ENCODE results near the gene TSEN15.
"Not testable (repeated sequence)": the region's sequence is repeated elsewhere in the genome, so short reads cannot be mapped to it uniquely, and the experiment has no call there.

Gene TSEN15

DNA sequence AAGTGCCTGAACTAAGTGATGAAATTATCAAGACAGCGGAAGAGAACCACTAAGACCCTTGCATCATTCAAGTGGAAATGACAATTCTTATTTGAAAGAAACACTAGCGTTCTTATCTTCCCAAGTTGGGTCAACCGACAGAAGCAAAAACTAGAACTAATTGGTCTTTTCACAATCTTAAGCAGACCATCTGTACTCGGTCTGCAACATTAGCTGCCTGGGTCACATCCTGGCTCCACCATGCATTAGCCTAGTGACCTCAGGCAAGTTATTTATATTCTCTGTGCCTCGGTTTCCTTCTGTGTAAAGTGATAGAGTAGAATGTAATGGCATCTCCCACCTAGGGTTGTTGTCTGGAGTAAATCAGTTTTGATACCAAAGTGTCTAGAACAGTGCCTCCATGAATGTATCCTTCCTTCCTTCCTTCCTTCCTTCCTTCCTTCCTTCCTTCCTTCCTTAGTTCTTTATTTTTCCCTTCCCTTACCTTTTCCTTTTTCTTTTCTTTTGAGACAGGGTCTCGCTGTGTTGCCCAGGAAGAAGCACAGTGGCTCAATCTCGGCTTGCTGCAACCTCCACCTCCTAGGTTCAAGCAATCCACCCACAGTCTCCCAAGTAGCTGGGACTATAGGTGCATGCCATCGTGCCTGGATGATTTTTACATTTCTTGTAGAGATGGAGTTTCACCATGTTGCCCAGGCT is 20.0 kb upstream of the TSEN15 start:
- DNase-seq = no peak

GRCh38 chr1:184032306-184032929 is 19.1 kb upstream of the TSEN15 start:
- DNase-seq = no peak

DNA sequence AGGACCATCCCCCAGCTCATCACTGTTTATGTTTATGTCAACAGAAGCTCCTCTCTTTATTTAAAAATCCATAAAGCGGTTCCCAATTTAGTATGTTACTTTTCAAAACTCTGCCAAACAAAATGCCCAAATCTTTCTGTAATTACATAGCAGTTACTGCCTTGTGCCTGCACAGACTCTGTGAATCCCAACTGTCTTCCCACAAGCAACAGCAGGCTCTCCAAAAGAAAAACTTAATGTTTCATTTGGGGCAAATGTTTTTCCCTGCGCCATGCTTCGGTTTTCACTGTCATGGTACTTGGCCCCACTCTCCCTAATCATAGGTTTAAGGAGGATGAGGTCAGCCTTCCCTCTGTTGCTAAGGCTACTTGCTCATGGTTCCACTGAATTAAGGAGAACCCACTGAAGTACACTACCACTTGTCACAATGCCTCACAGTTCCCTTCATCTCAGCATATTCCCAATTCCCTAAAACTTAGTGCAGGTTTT is 18.6 kb upstream of the TSEN15 start:
- no peak for DNase-seq

DNA sequence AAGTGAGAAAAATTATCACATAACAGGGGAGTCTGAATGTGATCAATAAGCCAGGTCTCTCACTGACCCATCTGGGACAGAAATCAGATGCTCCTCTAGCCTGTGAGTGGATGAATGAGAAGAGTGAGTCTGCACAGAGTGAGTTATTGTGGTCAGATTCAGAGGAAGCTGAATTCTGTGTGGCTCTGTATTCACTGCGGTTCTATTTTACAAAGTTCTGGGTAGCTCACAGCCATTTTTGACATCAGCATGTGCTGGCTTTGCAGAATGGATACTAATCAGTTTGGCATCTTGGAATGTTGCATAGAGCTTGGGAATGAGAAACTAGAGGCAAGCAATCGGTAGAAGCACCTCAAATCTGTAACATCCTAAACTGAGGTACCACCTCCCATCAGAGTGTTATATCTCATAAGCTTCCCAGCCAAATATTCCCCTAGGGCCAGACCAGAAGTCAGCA is 17.8 kb upstream of the TSEN15 start:
- no peak for DNase-seq

DNA sequence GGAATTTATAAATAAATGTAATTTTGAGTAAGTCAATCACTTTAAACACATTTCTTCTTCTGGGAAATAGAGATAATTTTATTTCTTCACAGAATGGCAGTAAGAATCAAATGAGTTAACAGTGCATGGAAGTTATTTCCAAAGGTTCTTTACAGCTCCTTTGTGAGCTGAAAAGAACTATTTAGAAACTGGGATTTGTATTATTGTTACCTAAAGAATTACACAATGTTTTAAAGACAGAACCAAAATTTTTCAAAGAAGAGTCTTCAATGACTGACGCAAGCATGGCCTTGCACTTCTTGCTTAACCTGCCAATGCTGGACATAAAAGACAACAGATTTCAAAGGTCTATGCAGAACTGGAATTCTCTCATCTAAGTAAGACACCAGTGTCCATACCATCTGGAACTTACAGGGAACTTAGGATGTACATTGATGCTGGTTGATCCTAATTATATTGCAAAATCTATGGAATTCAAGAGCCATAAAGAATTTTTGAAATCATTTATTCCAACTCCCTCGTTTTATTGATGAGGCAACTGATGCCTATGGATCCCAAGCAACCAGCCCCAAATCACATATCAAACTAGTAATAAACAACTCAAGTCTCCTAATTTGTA is 16.7 kb upstream of the TSEN15 start:
- no peak for DNase-seq

DNA sequence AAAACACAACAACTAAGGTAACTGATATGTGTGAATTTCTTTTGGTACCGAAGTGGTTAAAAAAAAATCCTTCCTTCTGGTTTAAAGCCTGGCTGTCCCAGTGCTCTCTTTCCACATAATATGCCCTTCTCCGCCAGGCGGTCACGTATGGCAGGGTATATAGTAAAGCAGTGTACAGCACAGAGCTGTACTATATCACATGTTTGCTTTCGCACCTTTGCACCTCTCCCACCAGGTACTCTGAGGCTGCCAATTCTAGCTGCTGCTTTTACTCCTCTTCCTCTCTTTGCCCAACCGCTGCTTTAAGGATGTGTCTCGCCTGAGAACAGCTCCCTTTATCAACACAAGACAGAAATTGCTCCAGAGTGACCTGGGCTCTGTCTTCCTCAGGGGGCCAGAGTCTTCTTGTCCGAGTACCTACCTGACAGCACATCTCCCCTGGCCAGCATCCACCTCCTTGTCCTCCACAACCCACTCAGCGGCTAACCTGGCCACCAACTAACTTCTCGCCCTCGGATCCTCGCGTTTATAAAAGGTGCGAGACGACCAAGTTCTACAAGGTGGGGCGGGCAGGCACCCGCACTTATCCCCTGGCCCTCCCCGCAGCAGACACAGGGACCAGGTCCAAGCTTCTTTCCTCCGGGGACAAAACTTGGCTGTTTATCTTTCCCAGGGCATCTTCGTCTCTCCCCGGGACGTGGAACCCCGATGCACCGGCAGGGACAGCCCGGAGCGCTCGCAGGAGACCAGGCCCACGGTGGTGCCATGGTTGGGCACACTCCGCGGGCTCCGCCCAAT is 15.6 kb upstream of the TSEN15 start:
- no peak for DNase-seq

DNA sequence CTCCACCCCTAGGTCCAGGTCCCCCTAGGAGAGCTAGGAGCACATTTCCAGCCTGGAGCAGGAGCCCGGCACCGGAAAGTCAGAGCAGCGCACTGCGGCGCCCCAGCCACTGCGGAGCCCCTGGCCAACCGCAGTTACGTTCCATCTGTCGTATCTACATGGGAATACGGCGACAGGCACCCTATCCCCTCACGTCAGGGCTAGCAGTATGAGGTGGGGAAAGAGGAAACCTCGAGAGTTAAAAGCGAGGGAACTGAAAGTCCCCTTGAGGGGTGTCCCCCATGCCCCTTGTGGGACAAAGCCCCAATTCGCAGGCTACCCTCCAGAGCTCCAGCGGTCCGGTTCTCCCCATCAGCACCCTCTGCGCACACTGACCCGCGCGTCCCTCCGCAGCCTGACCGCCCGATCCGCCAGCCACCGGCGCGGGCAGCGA is 15.0 kb upstream of the TSEN15 start:
- peak in 1 of 6 experiments; percentile 10 for DNase-seq

GRCh38 chr1:184037849-184038591 is 13.5 kb upstream of the TSEN15 start:
- DNase-seq = no peak

- DNase-seq = no peak
Measured at GRCh38 chr1:184039126-184039525, 12.4 kb upstream of the TSEN15 start.

- no peak for DNase-seq
Measured at GRCh38 chr1:184041731-184042130, 9.8 kb upstream of the TSEN15 start.

DNA sequence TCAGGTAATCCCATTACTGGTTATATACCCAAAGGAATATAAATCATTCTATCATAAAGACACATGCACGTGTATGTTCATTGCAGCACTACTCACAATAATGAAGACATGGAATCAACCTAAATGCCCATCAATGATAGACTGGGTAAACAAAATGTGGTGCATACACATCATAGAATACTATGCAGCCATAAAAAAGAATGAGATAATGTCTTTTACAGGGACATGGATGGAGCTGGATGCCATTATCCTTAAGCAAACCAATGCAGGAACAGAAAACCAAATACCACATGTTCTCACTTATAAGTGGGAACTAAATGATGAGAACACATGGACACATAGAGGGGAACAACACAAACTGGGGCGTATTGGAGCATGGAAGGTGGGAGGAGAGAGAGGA is 8.2 kb upstream of the TSEN15 start:
- not testable (repeated sequence) for DNase-seq

GRCh38 chr1:184044603-184045376 is 6.7 kb upstream of the TSEN15 start:
- DNase-seq = no peak

DNA sequence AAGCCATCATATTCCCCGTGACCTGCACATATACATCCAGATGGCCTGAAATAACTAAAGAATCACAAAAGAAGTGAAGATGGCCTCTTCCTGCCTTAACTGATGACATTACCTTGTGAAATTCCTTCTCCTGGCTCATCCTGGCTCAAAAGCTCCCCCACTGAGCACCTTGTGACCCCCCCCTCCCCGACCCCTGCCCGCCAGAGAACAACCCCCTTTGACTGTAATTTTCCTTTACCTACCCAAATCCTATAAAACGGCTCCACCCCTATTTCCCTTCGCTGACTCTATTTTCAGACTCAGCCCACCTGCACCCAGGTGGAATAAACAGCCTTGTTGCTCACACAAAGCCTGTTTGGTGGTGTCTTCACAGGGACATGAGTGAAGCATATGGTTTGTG is 4.0 kb upstream of the TSEN15 start:
- not testable (repeated sequence) for DNase-seq

DNA sequence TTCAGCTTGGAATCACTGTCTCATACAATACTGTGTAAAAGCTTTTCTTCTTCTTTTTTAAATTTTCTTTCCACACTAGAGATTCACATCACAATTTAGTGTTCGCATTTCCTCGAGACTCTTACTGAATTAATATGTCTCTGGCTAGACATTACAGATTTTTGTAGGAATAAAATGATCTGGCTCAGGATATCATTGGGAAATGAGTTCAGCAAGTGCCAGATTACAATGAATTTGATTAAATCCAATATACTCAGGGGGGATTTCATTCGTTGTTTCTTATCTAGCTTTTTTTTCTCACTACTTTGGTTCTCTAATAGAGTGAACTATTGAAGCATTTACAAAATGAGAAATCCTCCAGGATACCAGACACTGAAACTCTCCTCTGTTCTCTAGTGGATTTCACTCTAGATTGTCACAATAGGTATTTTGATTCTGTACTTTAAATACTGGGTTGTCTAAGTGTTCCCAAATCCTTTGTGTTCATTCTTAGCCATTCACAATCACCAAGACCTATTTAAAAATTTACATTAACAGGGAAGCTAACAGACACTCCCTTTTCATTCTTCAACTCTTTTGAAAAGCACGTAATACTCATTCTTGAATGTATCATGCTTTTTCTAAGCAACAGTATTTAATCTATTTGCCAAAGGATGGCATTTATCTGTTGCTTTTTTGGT is 2.8 kb upstream of the TSEN15 start:
- DNase-seq = no peak

DNA sequence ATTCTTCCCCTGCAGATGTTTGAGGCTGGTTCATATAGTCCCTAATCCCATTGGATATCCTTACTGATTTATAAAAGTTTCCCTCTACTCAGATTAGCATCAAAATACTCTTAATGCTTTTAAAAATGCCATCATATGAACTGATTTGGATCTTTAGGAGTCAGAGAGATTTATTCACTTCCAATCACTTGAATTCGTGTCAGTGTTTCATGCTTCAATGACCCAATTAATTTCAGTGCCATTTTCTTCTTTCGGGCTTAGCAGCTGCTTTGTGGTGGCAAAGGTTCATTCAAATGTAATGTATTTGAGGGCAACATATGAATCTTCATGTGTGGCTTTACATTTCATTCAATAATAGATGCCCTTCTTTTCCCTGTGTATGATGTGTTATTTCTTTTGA is 2.2 kb upstream of the TSEN15 start:
- no peak for DNase-seq

DNA sequence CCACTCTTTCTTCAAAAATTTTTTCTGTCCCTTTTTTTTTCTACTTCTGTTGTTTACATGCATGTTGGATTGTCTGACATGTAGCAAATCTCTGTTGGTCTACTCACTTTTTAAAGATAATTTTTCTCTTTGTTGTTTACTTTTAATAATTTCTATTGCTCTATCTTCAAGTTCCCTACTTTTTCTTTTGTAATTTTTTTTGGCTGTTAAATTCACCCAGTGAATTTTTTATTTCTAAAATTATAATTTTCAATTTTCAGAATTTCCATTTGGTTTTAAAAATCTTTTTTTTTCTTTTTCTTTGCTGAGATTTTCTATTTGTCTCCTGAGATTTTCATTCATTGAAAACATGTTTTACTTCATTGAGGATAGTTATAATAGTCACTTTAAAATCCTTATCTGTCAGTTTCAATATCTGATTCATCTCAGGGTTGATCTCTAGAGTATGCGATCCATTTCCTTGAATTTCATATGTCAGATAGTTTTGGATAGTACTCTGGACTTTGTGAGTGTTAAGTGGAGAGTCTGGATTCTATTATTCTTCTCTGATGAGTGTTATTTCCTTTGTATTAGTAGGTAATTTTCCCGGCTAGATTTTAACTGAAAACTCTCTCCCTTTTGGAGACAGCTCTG is 1.6 kb upstream of the TSEN15 start:
- DNase-seq = no peak

DNA sequence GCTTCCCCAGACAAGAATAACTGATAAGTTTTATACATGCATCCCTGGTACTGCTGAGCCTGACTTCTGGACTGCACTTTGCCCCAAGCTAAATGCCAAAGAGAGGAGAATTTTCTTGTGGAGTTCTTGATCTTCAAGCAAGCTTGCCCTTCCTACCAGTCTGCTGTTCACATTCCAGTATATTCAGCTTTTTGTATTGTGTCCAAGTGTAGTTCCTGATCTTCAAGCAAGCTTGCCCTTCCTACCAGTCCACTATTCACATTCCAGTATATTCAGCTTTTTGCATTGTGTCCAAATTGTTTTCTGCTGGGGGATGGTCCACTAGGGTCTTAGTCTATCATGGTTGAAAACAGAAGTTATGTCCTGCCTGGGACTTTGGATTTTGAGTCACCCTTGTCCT is 894 bp upstream of the TSEN15 start:
- no peak for DNase-seq

- no peak for DNase-seq
Measured at GRCh38 chr1:184051138-184051484, 419 bp upstream of the TSEN15 start.

- no peak for DNase-seq
Measured at GRCh38 chr1:184052194-184052559, 647 bp downstream of the TSEN15 start.

GRCh38 chr1:184052750-184053149 is 1.2 kb downstream of the TSEN15 start:
- DNase-seq = no peak

GRCh38 chr1:184053881-184054280 is 2.4 kb downstream of the TSEN15 start:
- no peak for DNase-seq

Measured in stimulated activated naive CD4-positive, alpha-beta T cell (primary cell).